Osteocyte (in vitro differentiated cells): ENCODE data around the gene GRIA1. TPM values are rescaled to one million over a fixed set of nuclear protein-coding genes. Genes with fewer than 3 reads are reported as not detected.

Experiments
- DNase-seq: peaks from one replicate; pipeline ENCODE4 v3.0.0; 2021; ENCODE audit warnings: mixed read lengths; ENCODE audit not compliant: unreplicated experiment; ENCODE audit errors: extremely low spot score
- H3K27ac Mint-ChIP-seq: one replicate; pipeline ENCODE4 v1.8.0; 2021; ENCODE audit warnings: mild to moderate bottlenecking, mixed read lengths; ENCODE audit not compliant: unreplicated experiment
- H3K27me3 Mint-ChIP-seq: one replicate; pipeline ENCODE4 v1.8.0; 2021; ENCODE audit warnings: mixed read lengths; ENCODE audit not compliant: unreplicated experiment
- H3K36me3 Mint-ChIP-seq: one replicate; pipeline ENCODE4 v1.8.0; 2021; ENCODE audit warnings: mixed read lengths; ENCODE audit not compliant: unreplicated experiment
- H3K4me1 Mint-ChIP-seq: one replicate; pipeline ENCODE4 v1.8.0; 2021; ENCODE audit warnings: mixed read lengths; ENCODE audit not compliant: unreplicated experiment
- H3K4me3 Mint-ChIP-seq: one replicate; pipeline ENCODE4 v1.8.0; 2021; ENCODE audit warnings: mild to moderate bottlenecking, moderate library complexity, mixed read lengths; ENCODE audit not compliant: unreplicated experiment
- H3K9me3 Mint-ChIP-seq: one replicate; pipeline ENCODE4 v1.8.0; 2021; ENCODE audit warnings: mixed read lengths; ENCODE audit not compliant: unreplicated experiment
- CTCF ChIP-seq: fragments of 200-600 bp; sonication (generic); IDR thresholded peaks from 2 replicates; pipeline ENCODE4 v1.5.0; 2021; ENCODE audit warnings: antibody characterized with exemption, mild to moderate bottlenecking, moderate library complexity
- total RNA-seq: library from RNA; stranded (reverse); gene quantifications from 2 replicates; pipeline ENCODE4 v1.2.1, GENCODE V29; 2021

Gene GRIA1
- total RNA-seq, 1 donor from 2014 or later = 48.8 TPM

GRCh38 chr5:153508700-153509099 lies 18.2 kb downstream of the GRIA1 start:
- peaks cover 31% of the 10 kb centered on the region for H3K4me1 Mint-ChIP-seq
- no peak for DNase-seq
- peaks cover 14% of the 10 kb centered on the region for H3K9me3 Mint-ChIP-seq
- H3K27ac Mint-ChIP-seq = no peak overlapping the region
- no peak overlapping the region for H3K4me3 Mint-ChIP-seq
- peaks cover 14% of the 10 kb centered on the region for H3K36me3 Mint-ChIP-seq
- no peaks in the 10 kb centered on the region for H3K27me3 Mint-ChIP-seq
- no peak for TF ChIP-seq CTCF

GRCh38 chr5:153511622-153512021 lies 21.2 kb downstream of the GRIA1 start:
- H3K36me3 Mint-ChIP-seq = peaks cover 17% of the 10 kb centered on the region
- no peak for DNase-seq
- H3K27me3 Mint-ChIP-seq = no peaks in the 10 kb centered on the region
- peaks cover 14% of the 10 kb centered on the region for H3K9me3 Mint-ChIP-seq
- peaks cover 39% of the 10 kb centered on the region for H3K4me1 Mint-ChIP-seq
- TF ChIP-seq CTCF = no peak
- no peak overlapping the region for H3K4me3 Mint-ChIP-seq
- no peak overlapping the region for H3K27ac Mint-ChIP-seq

- TF ChIP-seq CTCF = no peak
- DNase-seq = no peak
- peak overlapping the region; percentile 3 for H3K27ac Mint-ChIP-seq
- peaks cover 8% of the 10 kb centered on the region for H3K36me3 Mint-ChIP-seq
- H3K4me1 Mint-ChIP-seq = peaks cover 55% of the 10 kb centered on the region
- no peak overlapping the region for H3K4me3 Mint-ChIP-seq
- no peaks in the 10 kb centered on the region for H3K27me3 Mint-ChIP-seq
- peaks cover 6% of the 10 kb centered on the region for H3K9me3 Mint-ChIP-seq
Measured at GRCh38 chr5:153513156-153513555, 22.7 kb downstream of the GRIA1 start.

- Mint-ChIP-seq H3K9me3 (no peaks in the 10 kb centered on the region), H3K36me3 (peaks cover 7% of the 10 kb centered on the region), H3K4me3 (no peak overlapping the region), H3K27ac (peak overlapping the region; percentile 47), H3K4me1 (peaks cover 45% of the 10 kb centered on the region), H3K27me3 (no peaks in the 10 kb centered on the region)
- DNase-seq = no peak
- TF ChIP-seq CTCF = no peak
Measured at GRCh38 chr5:153515301-153515700, 24.8 kb downstream of the GRIA1 start.

- Mint-ChIP-seq H3K27ac (peak overlapping the region; percentile 88), H3K9me3 (no peaks in the 10 kb centered on the region), H3K4me1 (peaks cover 54% of the 10 kb centered on the region), H3K4me3 (no peak overlapping the region), H3K36me3 (peaks cover 3% of the 10 kb centered on the region), H3K27me3 (no peaks in the 10 kb centered on the region)
- no peak for TF ChIP-seq CTCF
- no peak for DNase-seq
Measured at GRCh38 chr5:153516504-153517240, 26.2 kb downstream of the GRIA1 start.
